AG09309 (cell line): ENCODE data around the gene DMPK.

Experiments
- DNase-seq: peaks from one replicate; pipeline ENCODE4 v3.0.0-alpha.2; 2010; ENCODE audit warnings: low read depth
- H3K4me3 ChIP-seq: 2 replicates; pipeline ENCODE4 v1.5.1; 2011; ENCODE audit warnings: mild to moderate bottlenecking, low read depth, low read length, moderate library complexity; ENCODE audit not compliant: control insufficient read depth
- TF ChIP-seq, protein P1 (sequence below): IDR thresholded peaks from 2 replicates; pipeline ENCODE4 v1.5.1; 2011; ENCODE audit warnings: mild to moderate bottlenecking, low read depth, low read length, inconsistent platforms; ENCODE audit not compliant: insufficient read depth, control insufficient read depth; ENCODE audit errors: missing control alignments

The DMPK gene

GRCh38 chr19:45782162-45782691 lies at the start of gene DMPK:
TSS of gene DMPK (minus strand) at chr19:45782490. CDS start at chr19:45782352, 138 bp downstream.
- peak within 1 kb of the TSS; percentile 72 for H3K4me3 ChIP-seq
- no peak for DNase-seq
- TF ChIP-seq, protein P1, sequence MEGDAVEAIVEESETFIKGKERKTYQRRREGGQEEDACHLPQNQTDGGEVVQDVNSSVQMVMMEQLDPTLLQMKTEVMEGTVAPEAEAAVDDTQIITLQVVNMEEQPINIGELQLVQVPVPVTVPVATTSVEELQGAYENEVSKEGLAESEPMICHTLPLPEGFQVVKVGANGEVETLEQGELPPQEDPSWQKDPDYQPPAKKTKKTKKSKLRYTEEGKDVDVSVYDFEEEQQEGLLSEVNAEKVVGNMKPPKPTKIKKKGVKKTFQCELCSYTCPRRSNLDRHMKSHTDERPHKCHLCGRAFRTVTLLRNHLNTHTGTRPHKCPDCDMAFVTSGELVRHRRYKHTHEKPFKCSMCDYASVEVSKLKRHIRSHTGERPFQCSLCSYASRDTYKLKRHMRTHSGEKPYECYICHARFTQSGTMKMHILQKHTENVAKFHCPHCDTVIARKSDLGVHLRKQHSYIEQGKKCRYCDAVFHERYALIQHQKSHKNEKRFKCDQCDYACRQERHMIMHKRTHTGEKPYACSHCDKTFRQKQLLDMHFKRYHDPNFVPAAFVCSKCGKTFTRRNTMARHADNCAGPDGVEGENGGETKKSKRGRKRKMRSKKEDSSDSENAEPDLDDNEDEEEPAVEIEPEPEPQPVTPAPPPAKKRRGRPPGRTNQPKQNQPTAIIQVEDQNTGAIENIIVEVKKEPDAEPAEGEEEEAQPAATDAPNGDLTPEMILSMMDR, result no peak

- no peak overlapping the region for H3K4me3 ChIP-seq
- DNase-seq, result no peak
- TF ChIP-seq, protein P1, result no peak
These were observed 46.7 kb upstream of the DMPK start for GRCh38 chr19:45828945-45829344.

DNA sequence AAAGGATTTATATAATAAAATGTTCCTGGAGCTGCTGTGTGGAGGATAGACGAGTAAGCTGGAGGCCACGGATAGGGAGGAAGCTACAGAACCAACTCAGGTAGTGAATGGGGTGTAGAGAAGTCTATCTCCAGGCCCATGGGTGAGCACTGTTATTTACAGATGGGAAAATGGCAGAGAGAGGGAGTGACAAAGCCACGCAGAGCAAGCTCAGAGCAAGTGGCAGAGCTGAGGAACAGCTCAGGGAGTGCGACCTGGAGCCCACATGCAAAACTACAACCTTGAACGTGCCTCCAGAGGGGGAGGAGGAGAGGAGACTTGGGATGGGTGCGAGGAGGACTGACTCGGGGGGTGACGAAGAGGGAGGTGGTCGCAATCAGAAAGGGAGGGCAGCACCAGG lies 46.2 kb upstream of the DMPK start:
- H3K4me3 ChIP-seq, result no peak overlapping the region
- no peak for DNase-seq
- TF ChIP-seq, protein P1, result no peak

DNA sequence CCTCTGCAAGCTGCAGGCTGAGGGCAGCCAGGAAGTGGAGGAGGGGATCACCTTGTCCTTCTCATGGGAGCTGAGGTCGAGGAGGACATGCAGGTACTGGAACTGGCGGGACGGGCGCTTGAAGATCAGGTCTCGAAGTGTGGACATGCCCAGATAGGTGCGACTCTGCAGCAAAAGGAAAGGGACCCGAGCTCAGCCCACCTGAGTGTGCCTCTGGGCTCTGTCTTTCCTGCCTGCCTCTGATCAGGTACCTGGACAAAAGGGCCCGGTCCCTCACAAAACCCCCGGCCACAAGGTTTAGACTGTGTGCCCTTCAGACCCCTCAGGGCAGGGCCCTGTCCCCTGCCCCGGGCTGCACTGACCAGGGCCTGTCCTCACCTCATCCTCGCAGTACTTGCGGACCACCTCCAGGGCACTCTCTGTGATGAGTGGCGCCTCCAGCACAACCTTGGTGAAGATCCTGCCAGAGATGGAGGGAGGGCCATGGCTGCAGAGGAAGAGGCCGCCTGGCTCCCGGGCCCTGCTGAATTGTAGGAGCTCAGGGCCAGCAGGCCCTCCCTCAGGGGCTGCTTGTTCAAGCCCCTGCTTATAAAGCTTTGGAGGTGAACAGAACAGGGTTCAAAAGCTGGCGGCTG lies 45.3 kb upstream of the DMPK start:
- TF ChIP-seq, protein P1, result no peak
- no peak for DNase-seq
- no peak overlapping the region for H3K4me3 ChIP-seq

DNA sequence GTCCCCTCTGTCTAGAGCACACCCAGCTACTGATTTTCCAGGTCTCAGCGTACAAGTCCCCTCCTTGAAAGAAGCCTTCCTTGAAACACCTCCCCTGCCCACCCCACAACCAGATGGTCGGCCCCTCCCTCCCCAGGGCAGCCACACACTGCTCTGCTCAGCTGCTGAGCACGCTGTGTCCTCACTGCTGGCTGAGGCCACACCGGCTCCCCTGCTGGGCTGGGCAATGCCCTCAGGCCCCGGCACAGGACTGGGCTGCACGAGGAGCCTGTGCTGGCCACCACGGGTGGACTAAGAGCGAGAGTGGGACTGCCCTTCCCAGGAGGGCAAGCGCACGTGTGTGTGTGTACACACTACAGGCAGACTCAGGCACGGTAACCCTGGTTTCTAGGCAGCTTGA lies 44.6 kb upstream of the DMPK start:
- DNase-seq, result no peak
- TF ChIP-seq, protein P1, result no peak
- no peak overlapping the region for H3K4me3 ChIP-seq

GRCh38 chr19:45825917-45826893 lies 43.9 kb upstream of the DMPK start:
- H3K4me3 ChIP-seq, result no peak overlapping the region
- DNase-seq, result no peak
- TF ChIP-seq, protein P1, result no peak
